Camera-type eye (tissue), 1 donor: ENCODE data around the gene C2CD4C. TPM values are rescaled to one million over a fixed set of nuclear protein-coding genes. Genes with fewer than 3 reads are reported as not detected.

ENCODE experiments used
- total RNA-seq: library from RNA; depleted of rRNA; stranded (reverse); fragments of >200 nt; gene quantifications from one replicate; pipeline ENCODE4 v1.2.3, GENCODE V29; 2014

C2CD4C gene
- total RNA-seq: 3.8 TPM

DNA sequence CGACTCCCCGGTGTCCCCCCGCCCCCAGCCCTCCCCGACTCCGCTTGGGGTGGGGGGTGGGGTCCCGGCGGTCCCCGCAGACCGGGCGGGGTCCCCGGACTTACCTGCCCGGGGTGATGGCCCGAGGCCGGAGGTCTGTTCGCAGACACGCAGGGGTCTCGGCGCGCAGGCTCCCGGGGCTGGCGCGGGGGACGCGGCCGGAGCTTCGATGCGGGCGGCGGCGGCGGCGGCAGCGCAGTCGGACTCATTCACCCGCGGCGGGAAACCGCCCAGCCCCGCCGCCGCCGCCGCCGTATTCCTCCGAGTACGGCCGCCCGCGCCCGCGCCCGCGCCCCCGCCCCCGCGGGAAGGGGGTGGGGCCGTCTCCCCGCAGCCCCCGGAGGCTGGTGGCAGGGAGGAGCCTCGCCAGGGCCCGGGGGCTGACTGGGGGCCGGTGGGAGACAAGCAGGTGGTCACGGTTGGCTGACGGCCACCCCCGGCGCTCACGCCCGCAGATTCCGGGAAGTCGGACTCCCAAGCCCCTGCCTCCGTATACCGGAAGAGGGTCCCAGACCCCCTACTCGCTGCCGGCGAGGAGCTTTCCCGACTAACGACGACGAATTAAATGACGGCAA, at the start of gene C2CD4C:
Gene C2CD4C (minus strand): TSS at position 246 of the 614 bp plus-strand sequence. CDS start 786 bp downstream, outside the sequence.

Other genes starting within 250 kb of the C2CD4C start
- 12.6 TPM for gene PLPP2, start 117.7 kb downstream of the C2CD4C start, total RNA-seq
- 32.2 TPM for gene MIER2, start 64.4 kb downstream of the C2CD4C start, total RNA-seq
- gene SHC2, start 51.9 kb upstream of the C2CD4C start, total RNA-seq: 22.5 TPM
- gene MADCAM1, start 87.3 kb upstream of the C2CD4C start, total RNA-seq: 1.3 TPM
- 28.9 TPM for gene TPGS1, start 98.3 kb upstream of the C2CD4C start, total RNA-seq
- 83.5 TPM for gene CDC34, start 122.6 kb upstream of the C2CD4C start, total RNA-seq
- gene GZMM, start 134.9 kb upstream of the C2CD4C start, total RNA-seq: not detected
- 413 TPM for gene BSG, start 163.4 kb upstream of the C2CD4C start, total RNA-seq
- gene HCN2, start 180.7 kb upstream of the C2CD4C start, total RNA-seq: 6.0 TPM
- 33.2 TPM for gene POLRMT, start 224.4 kb upstream of the C2CD4C start, total RNA-seq
- gene FGF22, start 230.7 kb upstream of the C2CD4C start, total RNA-seq: not detected